Measurements from ENCODE around the gene SPI1. TPM values are rescaled to one million over a fixed set of nuclear protein-coding genes. Genes with fewer than 3 reads are reported as not detected.

SPI1 gene
- total RNA-seq, 2 experiments from 2014 or later, result 4.9 to 5.9 TPM

DNA sequence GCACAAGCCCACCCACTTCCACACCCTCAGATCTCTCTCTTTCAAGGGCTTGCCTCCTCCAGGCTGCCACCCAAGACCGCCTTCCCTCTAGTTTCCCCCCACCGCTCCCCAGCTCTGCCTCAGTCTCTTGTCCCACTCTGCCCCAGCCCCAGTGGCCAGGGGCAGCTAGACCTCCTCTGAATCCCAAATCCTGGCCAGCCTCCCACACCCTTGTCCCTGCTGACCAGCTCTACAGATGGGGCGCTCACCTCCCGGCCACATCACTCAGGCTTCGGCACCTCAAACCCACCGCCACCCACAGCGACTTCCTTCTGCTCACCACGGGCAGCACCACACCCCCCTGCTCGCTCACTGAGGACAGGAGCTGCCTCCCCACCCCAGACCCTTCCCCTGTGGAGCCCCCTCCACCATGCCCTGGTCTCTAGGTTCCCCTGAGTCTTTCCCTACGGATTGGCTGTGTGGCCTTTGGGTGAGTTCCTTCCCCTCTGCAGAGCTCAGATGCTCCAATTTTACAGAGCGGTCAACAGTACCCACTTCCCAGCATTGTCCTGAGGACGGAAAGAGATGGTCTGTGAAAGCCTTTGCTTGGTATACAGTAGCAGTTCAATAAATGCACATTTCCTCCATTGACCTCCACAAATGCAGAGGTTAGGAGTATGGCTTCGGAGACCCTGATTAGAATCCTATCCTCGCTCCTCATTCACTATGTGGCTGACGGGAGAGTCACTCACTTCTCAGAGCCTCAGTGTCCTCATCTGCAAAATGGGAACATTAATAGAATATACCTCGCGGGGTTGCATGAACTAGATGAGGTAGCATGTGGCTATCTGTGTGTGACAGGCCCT is 11.5 kb upstream of the SPI1 start:
- no peaks in the 10 kb centered on the region for H3K9me3 Mint-ChIP-seq
- TF ChIP-seq, protein P1, sequence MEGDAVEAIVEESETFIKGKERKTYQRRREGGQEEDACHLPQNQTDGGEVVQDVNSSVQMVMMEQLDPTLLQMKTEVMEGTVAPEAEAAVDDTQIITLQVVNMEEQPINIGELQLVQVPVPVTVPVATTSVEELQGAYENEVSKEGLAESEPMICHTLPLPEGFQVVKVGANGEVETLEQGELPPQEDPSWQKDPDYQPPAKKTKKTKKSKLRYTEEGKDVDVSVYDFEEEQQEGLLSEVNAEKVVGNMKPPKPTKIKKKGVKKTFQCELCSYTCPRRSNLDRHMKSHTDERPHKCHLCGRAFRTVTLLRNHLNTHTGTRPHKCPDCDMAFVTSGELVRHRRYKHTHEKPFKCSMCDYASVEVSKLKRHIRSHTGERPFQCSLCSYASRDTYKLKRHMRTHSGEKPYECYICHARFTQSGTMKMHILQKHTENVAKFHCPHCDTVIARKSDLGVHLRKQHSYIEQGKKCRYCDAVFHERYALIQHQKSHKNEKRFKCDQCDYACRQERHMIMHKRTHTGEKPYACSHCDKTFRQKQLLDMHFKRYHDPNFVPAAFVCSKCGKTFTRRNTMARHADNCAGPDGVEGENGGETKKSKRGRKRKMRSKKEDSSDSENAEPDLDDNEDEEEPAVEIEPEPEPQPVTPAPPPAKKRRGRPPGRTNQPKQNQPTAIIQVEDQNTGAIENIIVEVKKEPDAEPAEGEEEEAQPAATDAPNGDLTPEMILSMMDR (IDR thresholded peaks at IDR 0.05), result no peak
- DNase-seq, result peak in 2 of 14 experiments; percentile 17 to 42
- H3K4me3 Mint-ChIP-seq, result no peak overlapping the region
- peaks cover 2% of the 10 kb centered on the region for H3K36me3 ChIP-seq (ENCODE audit: insufficient read depth, low read length)
- no peaks in the 10 kb centered on the region for H3K27me3 ChIP-seq (ENCODE audit: control insufficient read depth in 1 of 2, insufficient read depth in 2 of 2, low read length in 2 of 2)
- peaks cover 41% of the 10 kb centered on the region for H3K4me1 Mint-ChIP-seq (ENCODE audit: low read depth)
- H3K27ac ChIP-seq (ENCODE audit: low read depth in 1 of 2, low read length in 2 of 2), result no peak overlapping the region
- H3K27me3 Mint-ChIP-seq, result no peaks in the 10 kb centered on the region
- ATAC-seq (ENCODE audit: poor library complexity), result no peak
- peaks cover 59% of the 10 kb centered on the region for H3K4me1 ChIP-seq (ENCODE audit: insufficient read depth, low read length)
- H3K36me3 Mint-ChIP-seq (ENCODE audit: low read depth), result no peaks in the 10 kb centered on the region
- intact Hi-C loops (cut with DNase I, micrococcal nuclease), result no loop called here
- H3K4me3 ChIP-seq (ENCODE audit: low read length), result no peak overlapping the region
- H3K9me3 ChIP-seq (ENCODE audit: control insufficient read depth in 1 of 2, insufficient read depth in 1 of 2, low read length in 2 of 2), result no peaks in the 10 kb centered on the region
- ChIA-PET CTCF (no interaction called here), POLR2A (interaction anchor here (0.7 kb wide), 2 partner anchors 9 to 11 kb away, joined by 3 read pairs; no protein-coding TSS in a partner anchor)
- no peak overlapping the region for H3K27ac Mint-ChIP-seq

DNA sequence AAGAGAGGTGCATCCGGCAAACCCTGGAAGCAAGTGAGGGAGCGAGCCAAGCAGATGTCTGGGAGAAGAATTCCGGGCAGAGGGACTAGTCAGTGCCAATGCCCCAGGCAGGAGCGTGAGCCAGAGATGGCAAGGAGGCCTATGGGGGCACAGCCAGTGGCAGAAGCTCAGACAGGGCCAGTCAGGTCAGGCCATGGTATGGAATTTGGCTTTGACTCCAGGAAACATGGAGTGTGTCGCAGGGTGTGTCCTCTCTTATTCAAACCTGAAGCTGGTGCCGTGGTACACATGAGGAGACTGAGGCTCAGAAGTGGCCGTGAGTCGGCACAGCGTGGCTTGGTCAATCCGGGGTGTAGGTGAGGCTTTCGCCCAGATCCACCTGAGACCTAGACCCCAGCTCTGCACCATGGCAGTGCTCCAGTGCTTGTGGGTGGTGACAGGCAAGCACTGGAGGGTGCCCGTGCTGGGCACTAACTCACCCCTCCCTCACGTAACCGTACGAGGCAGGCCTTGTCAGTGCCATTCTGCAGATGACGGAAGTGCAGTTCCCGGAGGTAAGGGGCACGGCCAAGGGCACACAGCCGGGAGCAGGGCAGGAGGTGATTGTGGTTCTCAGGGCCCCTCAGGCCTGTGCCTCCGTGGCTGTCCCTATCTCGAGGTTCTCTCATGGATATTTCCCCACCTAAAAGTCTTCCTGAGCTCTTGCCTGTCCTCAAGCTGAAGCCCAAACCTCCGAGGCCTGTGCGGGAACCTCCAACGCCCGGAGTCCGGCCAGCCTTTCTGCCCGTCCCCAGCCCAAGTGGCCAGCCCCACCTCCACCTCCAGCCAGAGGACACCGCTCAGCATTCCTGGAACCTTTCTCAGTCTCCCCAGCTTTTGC is 10.6 kb upstream of the SPI1 start:
- H3K27ac Mint-ChIP-seq, result no peak overlapping the region
- peaks cover 32% of the 10 kb centered on the region for H3K4me1 Mint-ChIP-seq (ENCODE audit: low read depth)

More for the DNA sequence above, 10.6 kb upstream of the SPI1 start:
- H3K27ac ChIP-seq (ENCODE audit: low read depth in 1 of 2, low read length in 2 of 2), result no peak overlapping the region
- no peaks in the 10 kb centered on the region for H3K9me3 ChIP-seq (ENCODE audit: control insufficient read depth in 1 of 2, insufficient read depth in 1 of 2, low read length in 2 of 2)
- H3K36me3 ChIP-seq (ENCODE audit: insufficient read depth, low read length), result peaks cover under 1% of the 10 kb centered on the region
- H3K4me1 ChIP-seq (ENCODE audit: insufficient read depth, low read length), result peaks cover 50% of the 10 kb centered on the region
- H3K4me3 ChIP-seq (ENCODE audit: low read length), result no peak overlapping the region
- ATAC-seq (ENCODE audit: poor library complexity) (no peak), DNase-seq (no peak)
- ChIA-PET CTCF (no interaction called here), POLR2A (interaction anchor here (0.7 to 1.1 kb wide), 2 partner anchors 11 kb away, joined by 4 read pairs; no protein-coding TSS in a partner anchor)
- no peaks in the 10 kb centered on the region for H3K27me3 ChIP-seq (ENCODE audit: control insufficient read depth in 1 of 2, insufficient read depth in 2 of 2, low read length in 2 of 2)
- Mint-ChIP-seq H3K9me3 (no peaks in the 10 kb centered on the region), H3K27me3 (no peaks in the 10 kb centered on the region), H3K4me3 (no peak overlapping the region), H3K36me3 (ENCODE audit: low read depth) (no peaks in the 10 kb centered on the region)
- intact Hi-C loops (cut with DNase I, micrococcal nuclease), result no loop called here
- TF ChIP-seq, protein P1 (IDR thresholded peaks at IDR 0.05), result no peak

All from CD4-positive, alpha-beta T cell (primary cell).